H9 (cell line): ENCODE measurements around the gene ATN1. TPM values are rescaled to one million over a fixed set of nuclear protein-coding genes. Genes with fewer than 3 reads are reported as not detected.
"Not testable (repeated sequence)": the region's sequence is repeated elsewhere in the genome, so short reads cannot be mapped to it uniquely, and the experiment has no call there.

Experiments used
- DNase-seq: peaks from one replicate; pipeline ENCODE4 v3.0.0-alpha.2; 2017
- H2AFZ ChIP-seq: one replicate; pipeline ENCODE4 v1.6.1; 2013; ENCODE audit warnings: mild to moderate bottlenecking, low read length, control low read depth, moderate library complexity
- H2AK5ac ChIP-seq: 2 replicates; pipeline ENCODE4 v1.6.1; 2013; ENCODE audit warnings: low read length, control low read depth, mixed read lengths; ENCODE audit not compliant: insufficient read length
- H2BK120ac ChIP-seq: one replicate; pipeline ENCODE4 v1.6.1; 2013; ENCODE audit warnings: low read depth, mild to moderate bottlenecking, low read length, control low read depth, inconsistent platforms; ENCODE audit not compliant: poor library complexity, severe bottlenecking
- H2BK12ac ChIP-seq: 2 replicates; pipeline ENCODE4 v1.6.1; 2013; ENCODE audit warnings: low read length, control low read depth, mixed read lengths, low read depth; ENCODE audit not compliant: insufficient read length
- H2BK15ac ChIP-seq: 2 replicates; pipeline ENCODE4 v1.6.1; 2013; ENCODE audit warnings: low read depth, low read length, control low read depth
- H2BK20ac ChIP-seq: one replicate; pipeline ENCODE4 v1.6.1; 2013; ENCODE audit warnings: low read depth, mild to moderate bottlenecking, low read length, control low read depth, inconsistent platforms; ENCODE audit not compliant: poor library complexity, severe bottlenecking
- H2BK5ac ChIP-seq: 2 replicates; pipeline ENCODE4 v1.6.1; 2013; ENCODE audit warnings: low read length, control low read depth, mixed read lengths; ENCODE audit not compliant: insufficient read length
- H3K14ac ChIP-seq: 2 replicates; pipeline ENCODE4 v1.6.1; 2013; ENCODE audit warnings: low read length, control low read depth; ENCODE audit not compliant: insufficient read depth
- H3K18ac ChIP-seq: 2 replicates; pipeline ENCODE4 v1.6.1; 2013; ENCODE audit warnings: low read depth, mild to moderate bottlenecking, mixed read lengths, low read length, control low read depth; ENCODE audit not compliant: insufficient read length
- H3K23ac ChIP-seq: 2 replicates; pipeline ENCODE4 v1.6.1; 2013; ENCODE audit warnings: low read length, control low read depth, mixed read lengths, low read depth; ENCODE audit not compliant: insufficient read length
- H3K23me2 ChIP-seq: 2 replicates; pipeline ENCODE4 v1.6.1; 2013; ENCODE audit warnings: low read depth, mild to moderate bottlenecking, mixed read lengths, low read length, control low read depth; ENCODE audit not compliant: insufficient read length, poor library complexity, severe bottlenecking
- H3K27ac ChIP-seq: 2 replicates; pipeline ENCODE4 v1.5.1; 2013; ENCODE audit warnings: low read length, control low read depth, mixed read lengths, low read depth; ENCODE audit not compliant: insufficient read length
- H3K27me3 ChIP-seq: 2 replicates; pipeline ENCODE4 v1.6.1; 2013; ENCODE audit warnings: low read length, control low read depth, inconsistent platforms; ENCODE audit not compliant: insufficient read depth
- H3K4ac ChIP-seq: 2 replicates; pipeline ENCODE4 v1.6.1; 2013; ENCODE audit warnings: low read depth, mild to moderate bottlenecking, control low read depth, inconsistent platforms, low read length, moderate library complexity
- H3K4me1 ChIP-seq: 2 replicates; pipeline ENCODE4 v1.6.1; 2013; ENCODE audit warnings: low read length, control low read depth, inconsistent platforms; ENCODE audit not compliant: insufficient read depth
- H3K4me2 ChIP-seq: 2 replicates; pipeline ENCODE4 v1.6.1; 2013; ENCODE audit warnings: low read length, control low read depth, mixed read lengths; ENCODE audit not compliant: insufficient read length, insufficient read depth
- H3K56ac ChIP-seq: 2 replicates; pipeline ENCODE4 v1.6.1; 2013; ENCODE audit warnings: low read depth, mild to moderate bottlenecking, mixed read lengths, low read length, control low read depth; ENCODE audit not compliant: insufficient read length
- H3K79me1 ChIP-seq: 2 replicates; pipeline ENCODE4 v1.6.1; 2013; ENCODE audit warnings: low read depth, mild to moderate bottlenecking, moderate library complexity, low read length, control low read depth, inconsistent platforms; ENCODE audit not compliant: insufficient read depth, poor library complexity, severe bottlenecking
- H3K79me2 ChIP-seq: 2 replicates; pipeline ENCODE4 v1.6.1; 2013; ENCODE audit warnings: low read length, control low read depth, inconsistent platforms; ENCODE audit not compliant: insufficient read depth
- H3K9ac ChIP-seq: 2 replicates; pipeline ENCODE4 v1.6.1; 2013; ENCODE audit warnings: low read length, control low read depth, mixed read lengths; ENCODE audit not compliant: insufficient read length; ENCODE audit errors: extremely low read depth
- H3K9me3 ChIP-seq: one replicate; pipeline ENCODE4 v1.6.1; 2013; ENCODE audit warnings: low read depth, low read length, inconsistent platforms; ENCODE audit not compliant: control insufficient read depth
- H3T11ph ChIP-seq: one replicate; pipeline ENCODE4 v1.6.1; 2013; ENCODE audit warnings: mild to moderate bottlenecking, low read length, control low read depth, inconsistent platforms
- H4K20me1 ChIP-seq: one replicate; pipeline ENCODE4 v1.6.1; 2013; ENCODE audit not compliant: control insufficient read depth, insufficient read length, insufficient read depth
- H4K5ac ChIP-seq: 2 replicates; pipeline ENCODE4 v1.6.1; 2013; ENCODE audit warnings: low read depth, mild to moderate bottlenecking, mixed read lengths, low read length, control low read depth; ENCODE audit not compliant: insufficient read length
- H4K8ac ChIP-seq: replicated peaks from 2 replicates; pipeline ENCODE4 v1.6.1; 2013; ENCODE audit warnings: low read length, control low read depth, mixed read lengths, low read depth; ENCODE audit not compliant: insufficient read length
- H4K91ac ChIP-seq: 2 replicates; pipeline ENCODE4 v1.6.1; 2013; ENCODE audit warnings: low read depth, mild to moderate bottlenecking, moderate library complexity, mixed read lengths, low read length, control low read depth; ENCODE audit not compliant: insufficient read length
- H3K27ac Mint-ChIP-seq, 3 experiments: 2 replicates in 2 of 3; 3 replicates in 1 of 3; pipeline ENCODE4 v1.8.0; 2020 to 2021; ENCODE audit warnings: mixed read lengths in 3 of 3, mild to moderate bottlenecking in 1 of 3, moderate library complexity in 1 of 3
- H3K27me3 Mint-ChIP-seq: 2 replicates; pipeline ENCODE4 v1.8.0; 2021; ENCODE audit warnings: low read depth, mild to moderate bottlenecking, moderate library complexity, mixed read lengths
- H3K36me3 Mint-ChIP-seq, 3 experiments: 2 replicates in 2 of 3; 3 replicates in 1 of 3; pipeline ENCODE4 v1.8.0; 2020 to 2021; ENCODE audit warnings: low read depth in 3 of 3, mixed read lengths in 3 of 3; ENCODE audit not compliant: insufficient read depth in 1 of 3
- H3K4me1 Mint-ChIP-seq, 2 experiments: 2 replicates each; pipeline ENCODE4 v1.8.0; 2020; ENCODE audit warnings: mixed read lengths in 2 of 2
- H3K4me3 Mint-ChIP-seq, 2 experiments: 2 replicates in 1 of 2; 3 replicates in 1 of 2; pipeline ENCODE4 v1.8.0; 2020 to 2021; ENCODE audit warnings: mild to moderate bottlenecking in 2 of 2, mixed read lengths in 2 of 2, moderate library complexity in 1 of 2
- H3K9me3 Mint-ChIP-seq, 2 experiments: 2 replicates in 1 of 2; 3 replicates in 1 of 2; pipeline ENCODE4 v1.8.0; 2020; ENCODE audit warnings: mild to moderate bottlenecking in 2 of 2, mixed read lengths in 2 of 2, moderate library complexity in 1 of 2
- CTCF ChIP-seq: fragments of 200-600 bp; sonication (generic); conservative IDR thresholded peaks from 3 replicates; pipeline ENCODE4 v1.8.0; 2021; ENCODE audit warnings: antibody characterized with exemption, mild to moderate bottlenecking
- WGBS: extraction: QIAGEN DNeasy Blood & Tissue Kit; methylation state at CpG from one replicate; pipeline ENCODE4 v1.1.7; 2013; ENCODE audit warnings: missing lambda C conversion rate, low lambda C conversion rate, mixed read lengths; ENCODE audit not compliant: insufficient read length; ENCODE audit errors: extremely low coverage; 5-methylcytosine and 5-hydroxymethylcytosine counted together
- total RNA-seq: library from RNA; stranded (reverse); gene quantifications from 2 replicates; pipeline ENCODE4 v1.2.1, GENCODE V29; 2021

Gene ATN1
- total RNA-seq, 1 experiment from 2014 or later: 103 TPM

- H3K4ac ChIP-seq: no peak overlapping the region
- H4K91ac ChIP-seq: no peak overlapping the region
- no peak overlapping the region for H2BK20ac ChIP-seq
- peaks cover 20 to 30% of the 10 kb centered on the region in 2 experiments for H3K4me1 Mint-ChIP-seq
- H3K23ac ChIP-seq: no peak overlapping the region
- H2AK5ac ChIP-seq: no peak overlapping the region
- peak overlapping the region; percentile 57 to 77 for H3K4me3 Mint-ChIP-seq
- peaks cover 3% of the 10 kb centered on the region; the same call in 1 of the 2 replicates for H3K4me1 ChIP-seq
- no peaks in the 10 kb centered on the region for H3K79me2 ChIP-seq
- WGBS: no CpG with 5 or more reads among the region's 5 CpGs
- H3K9ac ChIP-seq: peak overlapping the region; percentile 77
- peak overlapping the region; percentile 78 to 86 (median 84); a peak in 6 of 7 replicates for H3K27ac Mint-ChIP-seq
- peaks cover 6% of the 10 kb centered on the region for H3K23me2 ChIP-seq
- peak overlapping the region; percentile 67 for H3K4me2 ChIP-seq
- H3K27me3 ChIP-seq: no peaks in the 10 kb centered on the region
- no peak overlapping the region for H2BK5ac ChIP-seq
- no peaks in the 10 kb centered on the region for H3K9me3 ChIP-seq
- DNase-seq: no peak
- TF ChIP-seq CTCF: no peak
- H3K79me1 ChIP-seq: no peaks in the 10 kb centered on the region
- peaks cover 0 to 12% (median 12%) of the 10 kb centered on the region in 3 experiments; a peak in 5 of 7 replicates for H3K36me3 Mint-ChIP-seq
- peaks cover 0 to 3% of the 10 kb centered on the region in 2 experiments; a peak in 2 of 5 replicates for H3K9me3 Mint-ChIP-seq
- H3K56ac ChIP-seq: no peak overlapping the region
- H2BK120ac ChIP-seq: no peak overlapping the region
- H3K27me3 Mint-ChIP-seq: no peaks in the 10 kb centered on the region
- H2AFZ ChIP-seq: no peak overlapping the region
- no peaks in the 10 kb centered on the region for H4K20me1 ChIP-seq
- H2BK12ac ChIP-seq: peak overlapping the region; percentile 51
- peak overlapping the region; percentile 94 for H3K18ac ChIP-seq
- H3K27ac ChIP-seq: no peak overlapping the region
- no peak overlapping the region for H4K8ac ChIP-seq
- no peak overlapping the region for H4K5ac ChIP-seq
- H3T11ph ChIP-seq: no peak overlapping the region
- 0 out of 2 replicates have a peak overlapping the region, but pooled peaks have one; percentile 98 for H2BK15ac ChIP-seq
- H3K14ac ChIP-seq: peak overlapping the region; percentile 92; the same call in 1 of the 2 replicates
Measured at GRCh38 chr12:6891646-6892001, 36.1 kb upstream of the ATN1 start.

GRCh38 chr12:6892683-6893082, 35.1 kb upstream of the ATN1 start:
- not testable (repeated sequence) for H4K91ac ChIP-seq, H2BK12ac ChIP-seq, DNase-seq, H2BK15ac ChIP-seq, H2AK5ac ChIP-seq, H3K14ac ChIP-seq, H3K4me2 ChIP-seq, H4K20me1 ChIP-seq, H3K27me3 ChIP-seq, H4K5ac ChIP-seq, H3K79me2 ChIP-seq, H3K4ac ChIP-seq, H4K8ac ChIP-seq, H3K9me3 Mint-ChIP-seq, H3K27ac ChIP-seq, H3K23me2 ChIP-seq, H3K79me1 ChIP-seq, H2AFZ ChIP-seq, H3K4me3 Mint-ChIP-seq, H2BK5ac ChIP-seq, H3K27me3 Mint-ChIP-seq, H2BK20ac ChIP-seq, H3K4me1 ChIP-seq, H3K27ac Mint-ChIP-seq, H2BK120ac ChIP-seq, H3K23ac ChIP-seq, H3T11ph ChIP-seq, H3K56ac ChIP-seq, H3K9me3 ChIP-seq, H3K18ac ChIP-seq, H3K9ac ChIP-seq
- no CpG with 5 or more reads among the region's 3 CpGs for WGBS
- peaks cover 0 to 12% (median 12%) of the 10 kb centered on the region in 3 experiments; a peak in 5 of 7 replicates for H3K36me3 Mint-ChIP-seq
- H3K4me1 Mint-ChIP-seq: peaks cover 17 to 22% of the 10 kb centered on the region in 2 experiments
